H9 (cell line): ENCODE measurements around the gene FFAR1. TPM values are rescaled to one million over a fixed set of nuclear protein-coding genes. Genes with fewer than 3 reads are reported as not detected.

Source experiments
- DNase-seq: peaks from one replicate; pipeline ENCODE4 v3.0.0-alpha.2; 2017
- H2AFZ ChIP-seq: one replicate; pipeline ENCODE4 v1.6.1; 2013; ENCODE audit warnings: mild to moderate bottlenecking, low read length, control low read depth, moderate library complexity
- H2AK5ac ChIP-seq: 2 replicates; pipeline ENCODE4 v1.6.1; 2013; ENCODE audit warnings: low read length, control low read depth, mixed read lengths; ENCODE audit not compliant: insufficient read length
- H2BK120ac ChIP-seq: one replicate; pipeline ENCODE4 v1.6.1; 2013; ENCODE audit warnings: low read depth, mild to moderate bottlenecking, low read length, control low read depth, inconsistent platforms; ENCODE audit not compliant: poor library complexity, severe bottlenecking
- H2BK12ac ChIP-seq: 2 replicates; pipeline ENCODE4 v1.6.1; 2013; ENCODE audit warnings: low read length, control low read depth, mixed read lengths, low read depth; ENCODE audit not compliant: insufficient read length
- H2BK15ac ChIP-seq: 2 replicates; pipeline ENCODE4 v1.6.1; 2013; ENCODE audit warnings: low read depth, low read length, control low read depth
- H2BK20ac ChIP-seq: one replicate; pipeline ENCODE4 v1.6.1; 2013; ENCODE audit warnings: low read depth, mild to moderate bottlenecking, low read length, control low read depth, inconsistent platforms; ENCODE audit not compliant: poor library complexity, severe bottlenecking
- H2BK5ac ChIP-seq: 2 replicates; pipeline ENCODE4 v1.6.1; 2013; ENCODE audit warnings: low read length, control low read depth, mixed read lengths; ENCODE audit not compliant: insufficient read length
- H3K14ac ChIP-seq: 2 replicates; pipeline ENCODE4 v1.6.1; 2013; ENCODE audit warnings: low read length, control low read depth; ENCODE audit not compliant: insufficient read depth
- H3K18ac ChIP-seq: 2 replicates; pipeline ENCODE4 v1.6.1; 2013; ENCODE audit warnings: low read depth, mild to moderate bottlenecking, mixed read lengths, low read length, control low read depth; ENCODE audit not compliant: insufficient read length
- H3K23ac ChIP-seq: 2 replicates; pipeline ENCODE4 v1.6.1; 2013; ENCODE audit warnings: low read length, control low read depth, mixed read lengths, low read depth; ENCODE audit not compliant: insufficient read length
- H3K23me2 ChIP-seq: 2 replicates; pipeline ENCODE4 v1.6.1; 2013; ENCODE audit warnings: low read depth, mild to moderate bottlenecking, mixed read lengths, low read length, control low read depth; ENCODE audit not compliant: insufficient read length, poor library complexity, severe bottlenecking
- H3K27ac ChIP-seq: 2 replicates; pipeline ENCODE4 v1.5.1; 2013; ENCODE audit warnings: low read length, control low read depth, mixed read lengths, low read depth; ENCODE audit not compliant: insufficient read length
- H3K27me3 ChIP-seq: 2 replicates; pipeline ENCODE4 v1.6.1; 2013; ENCODE audit warnings: low read length, control low read depth, inconsistent platforms; ENCODE audit not compliant: insufficient read depth
- H3K4ac ChIP-seq: 2 replicates; pipeline ENCODE4 v1.6.1; 2013; ENCODE audit warnings: low read depth, mild to moderate bottlenecking, control low read depth, inconsistent platforms, low read length, moderate library complexity
- H3K4me1 ChIP-seq: 2 replicates; pipeline ENCODE4 v1.6.1; 2013; ENCODE audit warnings: low read length, control low read depth, inconsistent platforms; ENCODE audit not compliant: insufficient read depth
- H3K4me2 ChIP-seq: 2 replicates; pipeline ENCODE4 v1.6.1; 2013; ENCODE audit warnings: low read length, control low read depth, mixed read lengths; ENCODE audit not compliant: insufficient read length, insufficient read depth
- H3K56ac ChIP-seq: 2 replicates; pipeline ENCODE4 v1.6.1; 2013; ENCODE audit warnings: low read depth, mild to moderate bottlenecking, mixed read lengths, low read length, control low read depth; ENCODE audit not compliant: insufficient read length
- H3K79me1 ChIP-seq: 2 replicates; pipeline ENCODE4 v1.6.1; 2013; ENCODE audit warnings: low read depth, mild to moderate bottlenecking, moderate library complexity, low read length, control low read depth, inconsistent platforms; ENCODE audit not compliant: insufficient read depth, poor library complexity, severe bottlenecking
- H3K79me2 ChIP-seq: 2 replicates; pipeline ENCODE4 v1.6.1; 2013; ENCODE audit warnings: low read length, control low read depth, inconsistent platforms; ENCODE audit not compliant: insufficient read depth
- H3K9ac ChIP-seq: 2 replicates; pipeline ENCODE4 v1.6.1; 2013; ENCODE audit warnings: low read length, control low read depth, mixed read lengths; ENCODE audit not compliant: insufficient read length; ENCODE audit errors: extremely low read depth
- H3K9me3 ChIP-seq: one replicate; pipeline ENCODE4 v1.6.1; 2013; ENCODE audit warnings: low read depth, low read length, inconsistent platforms; ENCODE audit not compliant: control insufficient read depth
- H3T11ph ChIP-seq: one replicate; pipeline ENCODE4 v1.6.1; 2013; ENCODE audit warnings: mild to moderate bottlenecking, low read length, control low read depth, inconsistent platforms
- H4K20me1 ChIP-seq: one replicate; pipeline ENCODE4 v1.6.1; 2013; ENCODE audit not compliant: control insufficient read depth, insufficient read length, insufficient read depth
- H4K5ac ChIP-seq: 2 replicates; pipeline ENCODE4 v1.6.1; 2013; ENCODE audit warnings: low read depth, mild to moderate bottlenecking, mixed read lengths, low read length, control low read depth; ENCODE audit not compliant: insufficient read length
- H4K8ac ChIP-seq: replicated peaks from 2 replicates; pipeline ENCODE4 v1.6.1; 2013; ENCODE audit warnings: low read length, control low read depth, mixed read lengths, low read depth; ENCODE audit not compliant: insufficient read length
- H4K91ac ChIP-seq: 2 replicates; pipeline ENCODE4 v1.6.1; 2013; ENCODE audit warnings: low read depth, mild to moderate bottlenecking, moderate library complexity, mixed read lengths, low read length, control low read depth; ENCODE audit not compliant: insufficient read length
- H3K27ac Mint-ChIP-seq, 3 experiments: 2 replicates in 2 of 3; 3 replicates in 1 of 3; pipeline ENCODE4 v1.8.0; 2020 to 2021; ENCODE audit warnings: mixed read lengths in 3 of 3, mild to moderate bottlenecking in 1 of 3, moderate library complexity in 1 of 3
- H3K27me3 Mint-ChIP-seq: 2 replicates; pipeline ENCODE4 v1.8.0; 2021; ENCODE audit warnings: low read depth, mild to moderate bottlenecking, moderate library complexity, mixed read lengths
- H3K36me3 Mint-ChIP-seq, 3 experiments: 2 replicates in 2 of 3; 3 replicates in 1 of 3; pipeline ENCODE4 v1.8.0; 2020 to 2021; ENCODE audit warnings: low read depth in 3 of 3, mixed read lengths in 3 of 3; ENCODE audit not compliant: insufficient read depth in 1 of 3
- H3K4me1 Mint-ChIP-seq, 2 experiments: 2 replicates each; pipeline ENCODE4 v1.8.0; 2020; ENCODE audit warnings: mixed read lengths in 2 of 2
- H3K4me3 Mint-ChIP-seq, 2 experiments: 2 replicates in 1 of 2; 3 replicates in 1 of 2; pipeline ENCODE4 v1.8.0; 2020 to 2021; ENCODE audit warnings: mild to moderate bottlenecking in 2 of 2, mixed read lengths in 2 of 2, moderate library complexity in 1 of 2
- H3K9me3 Mint-ChIP-seq, 2 experiments: 2 replicates in 1 of 2; 3 replicates in 1 of 2; pipeline ENCODE4 v1.8.0; 2020; ENCODE audit warnings: mild to moderate bottlenecking in 2 of 2, mixed read lengths in 2 of 2, moderate library complexity in 1 of 2
- CTCF ChIP-seq: fragments of 200-600 bp; sonication (generic); conservative IDR thresholded peaks from 3 replicates; pipeline ENCODE4 v1.8.0; 2021; ENCODE audit warnings: antibody characterized with exemption, mild to moderate bottlenecking
- WGBS: extraction: QIAGEN DNeasy Blood & Tissue Kit; methylation state at CpG from one replicate; pipeline ENCODE4 v1.1.7; 2013; ENCODE audit warnings: missing lambda C conversion rate, low lambda C conversion rate, mixed read lengths; ENCODE audit not compliant: insufficient read length; ENCODE audit errors: extremely low coverage; 5-methylcytosine and 5-hydroxymethylcytosine counted together
- total RNA-seq: library from RNA; stranded (reverse); gene quantifications from 2 replicates; pipeline ENCODE4 v1.2.1, GENCODE V29; 2021

FFAR1 gene
- total RNA-seq, 1 experiment from 2014 or later = not detected

GRCh38 chr19:35314031-35314430 lies 33.7 kb upstream of the FFAR1 start:
- Mint-ChIP-seq H3K27me3 (no peaks in the 10 kb centered on the region; the same call in 1 of the 2 replicates), H3K27ac (no peak overlapping the region), H3K9me3 (no peaks in the 10 kb centered on the region), H3K4me1 (no peaks in the 10 kb centered on the region), H3K36me3 (peaks cover 0 to 2% (median 0%) of the 10 kb centered on the region in 3 experiments; a peak in 1 of 7 replicates), H3K4me3 (no peak overlapping the region)
- H3K4me1 ChIP-seq = no peaks in the 10 kb centered on the region
- H2AK5ac ChIP-seq = no peak overlapping the region
- no peak for TF ChIP-seq CTCF
- no peak overlapping the region for H3K23ac ChIP-seq
- no peak overlapping the region for H3K56ac ChIP-seq
- no CpG with 5 or more reads among the region's 8 CpGs for WGBS
- no peak overlapping the region for H3K14ac ChIP-seq
- H4K20me1 ChIP-seq = no peaks in the 10 kb centered on the region
- no peak overlapping the region for H3K9ac ChIP-seq
- H2BK120ac ChIP-seq = no peak overlapping the region
- no peak overlapping the region for H2BK5ac ChIP-seq
- no peaks in the 10 kb centered on the region for H3K9me3 ChIP-seq
- H4K91ac ChIP-seq = no peak overlapping the region
- H4K8ac ChIP-seq = no peak overlapping the region
- H4K5ac ChIP-seq = no peak overlapping the region
- no peaks in the 10 kb centered on the region for H3K23me2 ChIP-seq
- H3K4me2 ChIP-seq = no peak overlapping the region
- no peaks in the 10 kb centered on the region for H3K79me1 ChIP-seq
- H2AFZ ChIP-seq = no peak overlapping the region
- no peak overlapping the region for H3K4ac ChIP-seq
- H3K27ac ChIP-seq = no peak overlapping the region
- no peak overlapping the region for H2BK15ac ChIP-seq
- H3K27me3 ChIP-seq = no peaks in the 10 kb centered on the region
- no peak for DNase-seq
- no peaks in the 10 kb centered on the region for H3K79me2 ChIP-seq
- no peak overlapping the region for H2BK20ac ChIP-seq
- H3T11ph ChIP-seq = no peak overlapping the region
- H2BK12ac ChIP-seq = no peak overlapping the region
- no peak overlapping the region for H3K18ac ChIP-seq
